SK-N-SH (cell line): Measurements from ENCODE around the gene NAPEPLD.
"Not testable (repeated sequence)": the region's sequence is repeated elsewhere in the genome, so short reads cannot be mapped to it uniquely, and the experiment has no call there.

Experiments
- CTCF ChIP-seq: fragments of 200-600 bp; sonication (generic); IDR thresholded peaks from 2 replicates; pipeline ENCODE4 v1.6.1; 2017; ENCODE audit warnings: antibody characterized with exemption, mild to moderate bottlenecking, moderate library complexity
- EZH2phosphoT487 ChIP-seq: fragments of 200-600 bp; sonication (generic); IDR thresholded peaks from 2 replicates; pipeline ENCODE4 v1.6.1; 2017; ENCODE audit warnings: low read depth, mixed run types, mild to moderate bottlenecking, antibody characterized with exemption, moderate library complexity, borderline replicate concordance
- FOXJ3 ChIP-seq: sonication (generic); formaldehyde crosslinking; IDR thresholded peaks from 2 replicates; pipeline ENCODE4 v1.5.1; 2020; ENCODE audit warnings: mild to moderate bottlenecking, missing genetic modification reagents
- MEF2A ChIP-seq: IDR thresholded peaks from 2 replicates; pipeline ENCODE4 v1.4.0; 2012; ENCODE audit warnings: low read depth, borderline replicate concordance
- MXI1 ChIP-seq: IDR thresholded peaks from 2 replicates; pipeline ENCODE4 v1.6.1; 2012; ENCODE audit warnings: mild to moderate bottlenecking, low read depth, low read length, improper control_type of control experiment
- RXRA ChIP-seq: IDR thresholded peaks from 2 replicates; pipeline ENCODE4 v1.4.0; 2012; ENCODE audit warnings: low read depth, mild to moderate bottlenecking, borderline replicate concordance
- TAF1 ChIP-seq: IDR thresholded peaks from 2 replicates; pipeline ENCODE4 v1.6.1; 2012; ENCODE audit warnings: low read depth, mild to moderate bottlenecking, low read length, moderate library complexity, borderline replicate concordance

DNA sequence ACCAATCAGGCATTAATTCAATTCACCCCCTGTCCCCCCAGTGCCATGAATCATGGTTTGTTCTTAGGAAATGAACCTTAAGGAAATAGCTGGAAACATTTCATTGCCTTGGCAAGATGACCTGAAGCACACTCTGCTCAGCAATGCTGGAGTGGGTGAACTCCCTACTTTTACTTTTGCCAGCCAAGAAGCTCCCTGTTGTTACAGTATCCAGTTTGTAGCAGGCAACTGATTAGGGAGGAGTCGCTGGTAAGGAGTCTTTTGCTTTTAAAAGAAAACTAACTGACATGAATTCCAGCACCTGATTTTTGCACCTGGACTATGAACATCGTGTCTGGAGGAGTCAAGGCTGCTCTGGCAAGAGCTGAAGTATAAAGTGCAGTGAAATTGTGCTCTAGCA, 13.7 kb upstream of the NAPEPLD start:
- not testable (repeated sequence) for TF ChIP-seq CTCF; TAF1; FOXJ3 (CRISPR knock-in tag); MXI1; RXRA; EZH2phosphoT487; MEF2A
